ENCODE results near the gene INTS1.

The INTS1 gene

GRCh38 chr7:1533255-1533546, 29.0 kb upstream of the INTS1 start:
- no peak for DNase-seq (ENCODE audit: low read depth)
- TF ChIP-seq, protein P1, sequence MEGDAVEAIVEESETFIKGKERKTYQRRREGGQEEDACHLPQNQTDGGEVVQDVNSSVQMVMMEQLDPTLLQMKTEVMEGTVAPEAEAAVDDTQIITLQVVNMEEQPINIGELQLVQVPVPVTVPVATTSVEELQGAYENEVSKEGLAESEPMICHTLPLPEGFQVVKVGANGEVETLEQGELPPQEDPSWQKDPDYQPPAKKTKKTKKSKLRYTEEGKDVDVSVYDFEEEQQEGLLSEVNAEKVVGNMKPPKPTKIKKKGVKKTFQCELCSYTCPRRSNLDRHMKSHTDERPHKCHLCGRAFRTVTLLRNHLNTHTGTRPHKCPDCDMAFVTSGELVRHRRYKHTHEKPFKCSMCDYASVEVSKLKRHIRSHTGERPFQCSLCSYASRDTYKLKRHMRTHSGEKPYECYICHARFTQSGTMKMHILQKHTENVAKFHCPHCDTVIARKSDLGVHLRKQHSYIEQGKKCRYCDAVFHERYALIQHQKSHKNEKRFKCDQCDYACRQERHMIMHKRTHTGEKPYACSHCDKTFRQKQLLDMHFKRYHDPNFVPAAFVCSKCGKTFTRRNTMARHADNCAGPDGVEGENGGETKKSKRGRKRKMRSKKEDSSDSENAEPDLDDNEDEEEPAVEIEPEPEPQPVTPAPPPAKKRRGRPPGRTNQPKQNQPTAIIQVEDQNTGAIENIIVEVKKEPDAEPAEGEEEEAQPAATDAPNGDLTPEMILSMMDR (conservative IDR thresholded peaks at IDR 0.05; ENCODE audit: control insufficient read depth, insufficient read depth, low read depth, low read length): no peak
- peak overlapping the region; percentile 39 for H3K4me3 ChIP-seq (ENCODE audit: control insufficient read depth, low read depth, low read length)

- H3K4me3 ChIP-seq (ENCODE audit: control insufficient read depth, low read depth, low read length): peak overlapping the region; percentile 59
- peak; percentile 94 for DNase-seq (ENCODE audit: low read depth)
- TF ChIP-seq, protein P1 (conservative IDR thresholded peaks at IDR 0.05; ENCODE audit: control insufficient read depth, insufficient read depth, low read depth, low read length): no peak
Measured at GRCh38 chr7:1532456-1533254, 28.5 kb upstream of the INTS1 start.

GRCh38 chr7:1531979-1532455, 27.8 kb upstream of the INTS1 start:
- peak overlapping the region; percentile 59 for H3K4me3 ChIP-seq (ENCODE audit: control insufficient read depth, low read depth, low read length)
- TF ChIP-seq, protein P1 (conservative IDR thresholded peaks at IDR 0.05; ENCODE audit: control insufficient read depth, insufficient read depth, low read depth, low read length): no peak
- DNase-seq (ENCODE audit: low read depth): no peak

DNA sequence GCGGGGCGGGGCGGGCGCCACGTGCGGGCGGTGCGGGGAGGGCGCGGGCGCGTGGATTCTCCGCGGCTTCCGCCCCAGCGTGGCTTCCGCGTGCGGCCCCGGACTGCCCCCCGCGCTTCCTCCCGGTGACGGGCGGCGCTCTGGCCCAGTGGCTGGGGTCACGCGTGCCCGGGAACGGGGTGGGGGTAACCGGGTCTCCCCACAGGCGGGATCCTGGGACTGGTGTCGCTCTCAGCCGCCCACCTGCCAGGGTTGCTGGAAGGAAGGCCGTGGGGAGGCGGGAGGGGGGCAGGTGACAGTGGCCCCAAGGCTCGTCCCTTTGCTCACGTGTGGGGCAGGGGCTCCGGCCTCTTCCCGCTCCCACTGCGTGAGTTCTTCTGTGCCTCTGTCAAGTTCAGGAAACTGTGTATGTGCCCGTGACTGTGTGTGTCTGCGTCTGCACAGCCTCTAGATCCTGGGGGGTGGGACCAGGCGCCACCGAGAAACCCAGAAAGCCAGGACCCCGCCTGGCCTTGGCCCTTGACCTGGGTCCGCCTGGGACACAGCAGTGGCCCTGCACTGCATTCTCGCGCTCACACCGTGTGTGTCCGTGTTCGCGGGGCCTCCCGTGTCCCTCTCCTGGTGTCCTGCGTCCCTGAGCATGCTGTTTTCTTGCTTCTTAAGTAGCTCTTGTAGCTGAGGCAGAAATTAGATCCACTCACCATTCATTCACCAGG, 27.2 kb upstream of the INTS1 start:
- peak overlapping the region; percentile 59 for H3K4me3 ChIP-seq (ENCODE audit: control insufficient read depth, low read depth, low read length)
- TF ChIP-seq, protein P1 (conservative IDR thresholded peaks at IDR 0.05; ENCODE audit: control insufficient read depth, insufficient read depth, low read depth, low read length): no peak
- peak; percentile 36 for DNase-seq (ENCODE audit: low read depth)

DNA sequence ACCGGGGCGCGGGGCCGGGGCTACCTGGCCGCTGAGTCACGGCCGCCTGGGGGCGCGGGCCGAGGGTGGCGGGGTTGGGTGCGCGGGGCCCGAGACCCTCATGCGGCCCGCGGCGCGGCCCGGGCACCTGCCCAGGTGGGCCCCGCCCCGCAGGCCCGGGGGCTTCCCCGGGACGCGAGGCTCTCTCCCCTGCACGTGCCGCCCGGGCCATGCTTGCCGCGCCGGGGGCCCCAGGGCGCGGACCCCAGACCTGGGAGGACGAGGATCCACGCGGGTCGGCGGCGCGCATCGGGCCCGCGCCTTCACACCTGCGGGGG, 26.7 kb upstream of the INTS1 start:
- peak overlapping the region; percentile 59 for H3K4me3 ChIP-seq (ENCODE audit: control insufficient read depth, low read depth, low read length)
- TF ChIP-seq, protein P1 (conservative IDR thresholded peaks at IDR 0.05; ENCODE audit: control insufficient read depth, insufficient read depth, low read depth, low read length): no peak
- no peak for DNase-seq (ENCODE audit: low read depth)

- TF ChIP-seq, protein P1 (conservative IDR thresholded peaks at IDR 0.05; ENCODE audit: control insufficient read depth, insufficient read depth, low read depth, low read length): no peak
- no peak overlapping the region for H3K4me3 ChIP-seq (ENCODE audit: control insufficient read depth, low read depth, low read length)
- no peak for DNase-seq (ENCODE audit: low read depth)
Measured at GRCh38 chr7:1529383-1530116, 25.4 kb upstream of the INTS1 start.
